GM21619 (cell line): Measurements from ENCODE around the gene DOCK8.

Experiments
- ATAC-seq: cut with Tn5 transposase; IDR thresholded peaks from one replicate; pipeline ENCODE4 v1.9.1; 2021; ENCODE audit not compliant: unreplicated experiment

Gene DOCK8

DNA sequence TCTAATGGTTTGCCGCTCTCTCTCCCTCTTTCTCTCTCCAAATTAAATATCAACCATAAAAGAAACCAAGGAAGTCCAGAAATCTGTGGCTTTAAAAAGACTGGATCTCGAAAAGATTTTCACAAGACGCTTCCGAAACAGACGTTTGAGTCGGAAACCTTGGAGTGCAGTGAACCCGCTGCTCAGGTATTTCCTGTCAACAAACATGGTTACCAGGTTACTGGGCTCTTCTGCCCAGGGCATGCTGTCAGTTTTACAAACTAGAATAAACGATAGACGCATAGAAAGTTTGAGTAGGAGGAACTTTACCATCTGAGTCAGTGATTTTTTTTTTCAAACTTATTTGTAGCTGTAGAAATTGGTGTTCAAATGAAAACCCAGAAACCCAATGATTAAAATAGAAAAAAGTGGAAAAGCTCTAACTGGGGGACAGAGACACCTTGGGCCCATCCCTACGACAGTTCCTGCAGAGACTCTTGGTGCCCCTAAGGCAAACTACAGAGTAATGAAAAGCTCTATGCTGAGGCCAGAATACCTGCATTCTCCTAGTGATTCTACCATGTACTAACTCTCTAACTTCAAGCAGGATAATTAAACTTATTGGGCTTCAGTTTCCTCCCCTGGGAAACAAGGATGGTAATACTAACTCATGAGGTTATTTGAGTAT lies 90.0 kb downstream of the DOCK8 start:
- no peak for ATAC-seq

DNA sequence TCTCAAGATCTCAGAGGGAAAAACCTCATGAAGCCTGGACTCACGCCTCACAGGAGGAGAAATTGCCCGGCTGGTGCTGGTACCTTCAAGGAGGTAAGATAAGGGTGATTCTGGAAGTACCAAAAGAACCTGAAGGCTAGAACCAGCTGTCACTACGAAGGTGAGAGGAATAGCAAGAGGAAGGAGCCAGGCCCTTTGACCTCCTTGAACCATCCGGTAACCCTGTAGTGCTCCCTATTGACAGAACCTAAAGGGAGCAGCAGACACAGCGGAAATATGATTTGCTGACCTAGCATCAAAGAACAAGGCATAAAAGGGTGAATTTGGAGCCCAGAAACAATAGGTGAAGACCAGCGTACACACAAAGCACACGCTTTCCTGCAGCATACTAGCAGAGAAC lies 92.2 kb downstream of the DOCK8 start:
- no peak for ATAC-seq

DNA sequence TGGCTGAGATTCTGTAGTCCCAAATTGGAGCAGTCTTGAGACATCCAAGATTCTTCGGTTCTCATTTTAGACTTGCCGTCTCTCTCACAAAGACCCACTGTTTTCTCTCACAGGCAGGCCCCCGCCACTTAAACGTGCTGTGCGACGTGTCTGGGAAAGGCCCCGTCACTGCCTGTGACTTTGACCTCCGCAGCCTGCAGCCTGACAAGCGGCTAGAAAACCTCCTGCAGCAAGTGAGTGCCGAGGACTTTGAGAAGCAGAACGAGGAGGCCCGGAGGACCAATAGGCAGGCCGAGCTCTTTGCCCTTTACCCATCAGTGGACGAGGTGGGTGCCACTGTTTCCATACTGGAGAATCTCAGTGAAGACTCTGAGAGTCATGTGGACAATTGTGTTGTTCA lies 97.2 kb downstream of the DOCK8 start:
- no peak for ATAC-seq

DNA sequence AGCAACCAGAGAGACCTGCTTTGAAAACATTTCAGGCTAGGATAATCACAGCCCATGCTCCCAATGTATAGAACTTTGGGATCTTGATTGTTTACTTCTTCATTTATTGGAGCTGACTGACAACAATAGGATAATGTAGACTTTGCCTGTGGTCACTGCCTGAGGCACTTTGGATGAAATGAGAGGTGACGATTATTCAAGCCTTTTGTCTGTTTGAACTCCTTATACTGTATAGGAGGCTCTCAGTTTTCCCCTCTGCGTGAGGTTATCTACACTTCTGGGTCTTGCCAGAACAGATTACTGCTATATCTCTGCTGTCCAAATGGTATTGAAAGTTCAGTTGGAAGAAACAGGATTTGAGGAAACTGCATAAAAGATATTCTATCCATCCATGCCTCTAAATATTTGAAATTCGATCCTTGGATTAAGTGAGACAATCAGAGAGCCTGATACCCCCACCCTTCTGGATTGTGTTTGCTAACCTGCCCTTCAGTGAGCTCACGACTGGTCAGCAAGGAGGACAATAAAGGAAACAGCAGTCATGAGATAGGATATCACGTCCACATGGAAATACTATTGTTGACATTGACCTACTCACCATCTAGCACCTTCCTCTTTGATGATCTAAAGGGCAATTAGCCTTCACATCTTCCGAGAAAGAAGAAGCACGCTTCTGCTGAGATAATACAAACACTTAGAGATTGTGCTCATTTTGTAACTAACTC lies 98.1 kb downstream of the DOCK8 start:
- ATAC-seq: no peak

DNA sequence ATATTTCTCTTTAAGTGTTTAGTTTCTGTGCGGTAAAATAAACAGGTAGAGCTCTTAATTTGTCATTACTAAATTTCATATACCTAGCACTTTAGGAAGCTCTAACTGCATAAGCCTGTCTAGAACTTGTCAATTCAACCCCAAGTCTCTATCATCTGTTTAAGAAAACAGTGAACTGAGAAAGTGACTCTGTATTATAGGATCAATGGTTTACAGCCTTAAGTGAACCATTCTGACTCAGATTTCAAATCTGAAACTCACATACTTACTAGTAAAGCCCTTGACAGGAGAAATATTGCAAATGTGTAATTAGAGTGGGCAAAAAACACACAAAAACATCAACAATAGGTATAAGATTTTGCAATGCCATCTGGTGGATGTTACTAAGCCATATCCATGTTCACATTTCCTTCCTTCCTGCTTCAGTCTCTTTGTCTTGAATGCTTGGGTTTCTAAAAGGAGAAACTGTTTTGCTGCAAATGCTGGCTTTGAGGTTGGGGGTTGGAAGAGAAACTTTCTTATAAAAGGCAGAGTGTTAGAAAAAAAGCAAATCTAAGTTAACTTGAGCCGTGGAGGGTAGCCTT lies 101.8 kb downstream of the DOCK8 start:
- no peak for ATAC-seq

DNA sequence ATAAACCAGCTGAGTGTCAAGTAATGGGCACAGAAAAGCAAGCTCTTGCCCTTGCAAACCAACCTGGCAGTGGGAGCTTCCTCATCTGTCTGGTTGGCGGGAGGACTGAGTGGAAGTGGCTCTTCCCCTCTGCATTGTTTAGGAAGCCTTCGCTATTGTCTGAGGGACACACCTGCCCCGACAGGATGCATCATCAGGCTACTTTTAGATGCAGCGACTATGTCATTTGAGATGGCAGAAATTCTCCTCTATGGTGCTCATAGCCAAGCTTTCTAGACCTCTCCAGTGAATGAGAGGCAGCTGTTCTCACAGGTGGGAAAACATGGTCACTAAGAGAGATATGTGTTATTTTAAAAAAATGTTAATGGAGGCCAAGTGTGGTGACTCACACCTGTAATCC lies 104.0 kb downstream of the DOCK8 start:
- no peak for ATAC-seq

DNA sequence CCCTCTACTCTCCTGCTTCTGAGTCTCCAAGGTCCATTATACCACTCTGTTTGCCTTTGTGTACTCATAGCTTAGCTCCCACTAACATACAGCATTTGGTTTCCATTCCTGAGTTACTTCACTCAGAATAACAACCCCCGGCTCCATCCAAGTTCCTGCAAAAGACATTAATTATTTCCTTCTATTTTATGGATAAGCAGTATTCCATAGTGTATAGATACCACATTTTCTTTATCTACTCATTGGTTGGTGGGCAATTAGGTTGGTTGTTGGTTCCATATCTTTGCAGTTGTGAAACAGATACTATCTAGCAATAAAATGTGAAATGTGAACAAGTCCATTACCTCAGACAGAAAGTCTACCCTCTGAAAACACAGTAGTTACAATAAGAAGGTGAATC lies 110.3 kb downstream of the DOCK8 start:
- ATAC-seq: no peak

DNA sequence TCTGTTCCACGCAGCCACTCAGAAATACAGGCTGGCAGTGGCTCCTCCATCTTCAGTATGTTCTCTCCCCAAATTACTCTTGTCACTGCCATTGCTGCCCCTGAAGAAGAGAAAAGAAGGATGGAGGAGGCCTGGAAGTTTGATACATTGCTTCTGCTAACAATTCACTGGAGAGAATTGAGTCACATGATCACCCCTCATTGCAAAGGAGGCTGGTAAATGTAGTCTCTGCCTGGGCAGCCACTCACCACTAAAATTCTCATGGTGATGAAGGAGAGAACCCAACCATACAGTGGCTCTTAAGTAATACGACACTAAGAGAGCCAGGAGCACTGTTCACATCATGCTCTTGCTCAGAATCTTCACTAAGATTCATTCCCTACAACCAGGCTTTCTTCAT lies 112.0 kb downstream of the DOCK8 start:
- ATAC-seq: no peak

DNA sequence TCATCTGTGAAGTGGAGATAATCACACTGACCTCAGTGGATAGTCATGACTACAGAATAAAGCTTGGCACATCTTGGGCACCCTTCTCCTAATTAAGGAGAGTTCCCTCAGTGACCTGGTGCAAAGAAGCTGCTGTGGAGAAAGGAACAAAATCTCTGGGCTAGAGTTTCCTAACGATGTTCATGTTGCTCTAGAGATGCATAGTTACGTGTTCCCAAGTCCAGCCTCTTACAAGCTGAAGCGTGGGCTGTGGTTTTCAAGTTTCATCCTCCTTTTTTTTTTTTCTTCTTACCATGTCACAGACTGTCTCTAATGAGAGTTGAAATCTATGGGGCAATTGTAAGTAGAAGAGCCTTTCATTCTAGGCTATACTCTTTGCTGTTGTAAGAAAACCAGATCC lies 113.8 kb downstream of the DOCK8 start:
- ATAC-seq: no peak

DNA sequence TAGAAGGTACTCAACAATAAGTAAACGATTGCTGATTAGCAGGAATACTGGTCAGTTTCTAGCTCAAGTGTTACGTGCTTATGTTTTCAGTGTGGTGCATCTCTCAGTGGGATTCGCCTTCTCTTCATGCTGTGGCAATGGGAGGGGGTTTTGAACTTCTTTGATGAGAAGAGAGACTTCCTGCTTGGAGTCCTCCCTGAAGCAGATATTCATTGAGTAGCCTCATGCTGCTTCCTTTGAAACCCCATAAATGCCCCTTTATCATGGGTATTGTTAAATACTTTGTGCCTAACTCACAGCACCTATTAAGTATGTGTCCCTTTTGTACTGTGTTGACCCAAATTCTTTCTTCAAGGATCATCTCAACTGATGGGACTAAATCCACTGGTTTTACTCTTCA lies 116.5 kb downstream of the DOCK8 start:
- no peak for ATAC-seq

DNA sequence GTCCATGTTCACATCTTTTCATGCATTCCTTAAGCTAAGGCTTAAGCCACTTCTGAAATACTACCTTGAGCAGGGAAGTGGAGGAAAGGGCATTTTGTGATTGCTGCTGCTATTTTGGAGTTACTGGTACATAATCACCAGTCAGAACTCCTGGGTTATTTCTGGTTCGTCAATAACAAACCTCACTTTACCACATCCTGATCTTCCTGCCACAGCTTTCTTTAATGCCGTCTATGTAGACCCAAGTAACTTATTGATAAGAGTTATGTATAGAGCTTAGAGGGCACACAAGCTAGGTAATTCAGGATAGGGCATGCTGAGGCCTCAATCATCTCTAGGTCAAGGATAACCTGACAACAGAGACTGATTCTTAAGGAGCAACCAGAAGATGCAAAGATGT lies 120.7 kb downstream of the DOCK8 start:
- no peak for ATAC-seq

DNA sequence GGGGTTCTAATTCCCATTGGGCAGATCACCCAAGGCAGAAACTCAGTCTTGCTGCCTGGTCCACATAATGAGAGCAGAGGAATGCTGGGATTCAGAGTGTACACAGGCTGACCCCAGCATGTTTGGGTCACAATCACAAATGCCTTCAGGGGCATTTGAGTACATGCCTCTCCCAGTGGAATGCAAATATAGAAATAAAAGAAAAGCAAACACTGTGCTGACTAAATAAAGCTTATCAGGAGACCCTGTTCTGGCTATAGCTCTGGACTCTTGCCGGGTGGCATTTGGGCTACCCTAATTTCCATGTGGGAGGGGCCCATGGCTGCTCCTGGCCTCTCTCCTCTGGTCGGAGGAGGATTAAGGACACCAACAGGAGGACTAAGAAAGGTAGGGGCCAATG lies 121.4 kb downstream of the DOCK8 start:
- ATAC-seq: no peak

DNA sequence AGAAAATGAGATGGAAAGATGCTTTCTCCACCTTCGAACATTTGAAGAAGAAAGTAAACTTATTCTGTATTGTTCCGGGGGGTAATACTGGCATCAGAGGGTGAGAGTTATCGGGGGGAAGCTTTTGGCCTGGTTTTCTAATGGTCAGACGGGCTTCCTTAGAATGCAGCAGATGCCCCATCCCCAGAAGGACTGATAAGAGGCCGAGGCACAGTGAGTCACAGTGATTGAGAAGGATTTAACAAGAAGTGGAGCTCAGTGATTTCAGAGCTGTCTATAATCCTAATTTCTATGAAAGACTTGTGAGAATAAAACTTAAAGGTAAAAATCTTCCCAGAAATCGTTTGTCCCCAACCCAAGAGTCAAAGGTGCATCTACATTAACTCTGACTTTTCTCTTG lies 123.9 kb downstream of the DOCK8 start:
- ATAC-seq: no peak

DNA sequence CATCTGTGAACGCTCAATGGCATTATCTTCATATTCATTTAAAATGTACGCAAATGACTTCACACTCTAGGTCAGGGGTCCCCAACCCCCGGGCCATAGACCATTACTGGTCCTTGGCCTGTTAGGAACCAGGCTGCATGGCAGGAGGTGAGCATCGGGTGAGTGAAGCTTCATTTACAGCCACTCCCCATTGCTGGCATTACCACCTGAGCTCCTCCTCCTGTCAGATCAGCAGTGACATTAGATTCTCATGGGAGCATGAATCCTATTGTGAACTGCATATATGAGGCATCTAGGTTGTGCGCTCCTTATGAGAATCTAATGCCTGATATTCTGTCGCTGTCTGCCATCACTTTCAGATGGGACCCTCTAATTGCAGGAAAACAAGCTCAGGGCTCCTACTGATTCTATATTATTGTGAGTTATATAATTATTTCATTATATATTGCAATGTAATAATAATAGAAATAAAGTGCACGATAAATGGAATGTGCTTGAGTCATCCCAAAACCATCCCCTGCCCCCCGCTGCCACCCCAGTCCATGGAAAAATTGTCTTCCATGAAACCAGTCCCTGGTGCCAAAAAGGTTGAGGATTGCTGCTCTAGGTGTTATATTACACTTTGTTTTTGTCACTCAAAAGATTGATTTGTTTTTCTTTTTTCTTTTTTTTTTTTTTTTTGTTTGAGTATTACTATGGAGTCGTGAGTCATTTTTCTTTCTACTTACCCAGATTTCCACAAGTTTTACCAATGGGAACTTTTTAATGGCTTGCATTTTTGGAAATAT lies 127.2 kb downstream of the DOCK8 start:
- no peak for ATAC-seq

DNA sequence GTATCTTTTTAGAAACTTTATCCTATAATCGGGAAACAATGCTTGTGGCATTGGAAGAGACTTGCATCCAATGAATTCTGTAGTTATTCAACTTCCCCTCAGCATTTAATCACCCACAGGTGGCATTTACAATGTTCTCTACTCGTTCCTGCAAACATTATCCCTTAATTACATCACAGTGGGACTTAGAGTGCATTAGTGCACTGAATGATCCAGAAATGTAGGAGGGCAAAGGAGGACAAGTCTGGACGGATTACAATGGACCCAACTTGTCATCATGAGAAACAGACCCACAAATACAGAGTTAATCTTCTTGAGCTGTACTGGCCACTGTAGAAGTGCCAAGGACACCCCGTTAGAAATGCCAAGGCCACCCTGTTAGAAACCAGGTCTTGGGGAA lies 129.1 kb downstream of the DOCK8 start:
- no peak for ATAC-seq

DNA sequence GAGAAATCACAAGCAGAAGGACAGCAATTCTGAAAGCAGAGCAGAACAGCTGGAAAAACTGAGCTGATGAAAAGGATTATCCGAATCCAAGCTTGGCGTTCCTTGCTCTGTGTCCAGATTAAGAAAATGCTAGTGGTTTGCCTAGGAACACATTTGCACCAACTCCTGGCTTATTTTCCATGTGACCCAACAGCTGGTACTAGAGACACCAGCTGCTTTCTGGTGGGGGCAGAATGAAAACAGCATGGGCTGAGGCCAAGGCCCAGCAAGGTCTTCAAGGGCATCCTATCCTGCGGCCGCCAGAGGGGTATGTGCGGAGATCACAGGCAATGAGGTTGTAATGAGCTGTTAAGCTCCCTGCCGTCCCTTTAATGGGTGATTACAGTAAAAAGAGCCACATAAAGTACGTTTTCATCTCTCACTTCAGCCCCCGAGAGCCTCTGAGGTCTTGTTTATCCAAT lies 131.5 kb downstream of the DOCK8 start:
- no peak for ATAC-seq

DNA sequence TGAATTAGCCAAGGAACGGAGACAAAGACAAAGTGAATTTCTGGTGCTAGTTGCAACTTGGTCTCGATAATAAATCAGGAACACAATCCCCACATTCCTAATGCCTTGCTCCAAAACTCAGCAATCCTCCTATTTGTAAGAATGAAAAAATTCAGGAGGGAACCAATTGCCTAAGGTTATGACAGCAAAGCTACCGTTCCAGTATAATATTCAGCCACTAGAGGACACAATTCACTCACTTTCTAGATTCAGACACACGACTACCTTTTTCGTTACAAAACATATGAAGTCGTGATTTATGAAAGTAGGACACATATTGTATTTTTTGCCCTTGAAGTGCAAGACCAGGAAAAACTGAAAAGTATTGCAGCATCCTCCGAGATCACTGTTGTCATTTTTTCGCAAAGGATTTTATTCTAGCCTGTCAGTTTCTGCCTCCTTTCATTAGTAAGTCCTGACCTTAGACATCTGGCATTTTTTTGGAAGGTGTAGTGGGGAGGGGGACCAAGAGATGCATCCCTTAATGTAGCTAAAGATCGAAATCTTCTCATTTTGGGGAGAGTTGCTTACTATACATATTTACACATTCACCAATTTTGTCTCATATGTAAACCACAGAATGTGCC lies 133.1 kb downstream of the DOCK8 start:
- ATAC-seq: no peak

DNA sequence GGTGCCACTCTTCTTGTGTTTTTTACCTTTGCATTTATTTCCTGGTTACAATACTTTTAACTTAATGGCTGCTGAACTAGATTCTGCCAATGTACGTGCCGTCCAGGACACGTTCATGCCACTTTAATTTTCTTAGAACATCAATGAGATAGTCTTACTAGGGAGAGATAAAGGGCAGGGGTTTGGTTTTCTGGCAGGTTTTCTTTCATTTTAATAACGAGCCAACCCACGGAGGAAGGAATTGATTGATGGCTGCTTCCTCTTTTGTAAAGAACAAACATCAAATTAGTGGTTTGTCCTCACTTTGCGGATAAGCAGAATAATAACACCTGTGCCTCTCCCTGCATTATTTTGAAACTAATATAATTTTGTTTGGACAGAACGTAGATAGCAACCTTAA lies 135.7 kb downstream of the DOCK8 start:
- no peak for ATAC-seq

DNA sequence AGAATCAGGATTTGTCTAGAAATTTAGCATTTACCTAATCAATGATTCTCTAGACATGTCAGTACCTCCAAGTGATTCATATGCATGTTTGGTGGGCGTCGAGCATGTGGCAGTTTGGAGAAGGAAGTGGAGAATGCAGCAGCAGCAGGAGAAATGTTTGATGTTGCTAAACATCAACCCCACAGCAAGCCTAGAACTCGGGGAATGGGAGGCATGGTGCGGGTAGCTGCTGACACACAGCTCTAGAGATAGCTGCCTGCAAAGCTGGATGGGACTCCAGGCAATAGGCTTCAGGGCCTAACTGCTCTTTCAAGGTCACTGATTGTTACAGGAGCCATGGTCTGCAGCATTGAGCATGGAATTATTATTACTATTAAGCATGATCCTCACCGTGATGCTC lies 137.3 kb downstream of the DOCK8 start:
- ATAC-seq: no peak

DNA sequence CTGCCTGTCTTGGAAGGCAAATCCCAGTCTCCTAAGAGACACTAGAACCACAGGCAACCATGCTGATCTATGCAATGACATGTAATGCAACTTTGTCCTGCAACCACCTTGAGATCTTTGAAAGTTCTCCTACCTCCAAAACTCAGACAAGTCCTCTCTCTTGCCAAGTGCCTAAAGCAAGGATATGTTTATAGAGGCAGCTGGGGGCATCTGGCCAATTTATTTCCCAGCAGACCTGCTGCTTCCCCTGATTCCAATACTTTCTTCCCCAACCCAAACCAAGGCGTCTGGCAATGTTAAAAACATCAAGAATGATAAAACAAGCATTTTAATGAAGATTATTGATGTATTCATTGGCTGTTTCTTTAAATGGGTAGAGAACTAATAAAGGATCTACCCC lies 138.4 kb downstream of the DOCK8 start:
- no peak for ATAC-seq

DNA sequence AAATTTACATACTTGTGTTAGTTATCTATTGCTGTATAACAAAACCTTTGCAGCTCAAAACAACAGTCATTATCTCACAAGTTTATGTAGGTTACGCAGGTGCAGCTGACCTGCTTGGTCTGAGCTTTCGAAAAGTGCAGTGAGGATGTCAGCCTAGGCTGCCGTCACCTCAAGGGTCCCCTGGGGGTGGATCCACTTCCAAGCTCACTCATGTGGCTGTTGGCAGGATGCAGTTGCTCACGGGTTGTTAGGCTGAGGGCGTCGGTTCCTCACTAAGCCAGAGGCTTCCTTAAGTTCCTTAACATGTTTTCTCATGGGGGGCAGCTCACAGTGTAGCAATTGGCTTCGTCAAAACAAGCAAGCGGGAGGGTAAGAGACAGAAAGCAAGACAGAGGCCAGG lies 139.8 kb downstream of the DOCK8 start:
- ATAC-seq: no peak
